ENCODE data around the gene HSPB1. TPM values are rescaled to one million over a fixed set of nuclear protein-coding genes. Genes with fewer than 3 reads are reported as not detected.

HSPB1 gene
- total RNA-seq, 4 donors from 2014 or later, result 880 to 2,548 (median 1,000) TPM

- Histone ChIP-seq H3K9me3 (no peaks in the 10 kb centered on the region), H3K4me1 (peaks cover 0 to 73% (median 7%) of the 10 kb centered on the region in 3 donors), H3K4me3 (no peak overlapping the region), H3K27ac (peak overlapping the region in 2 of 4 donors; percentile 28 to 43), H3K36me3 (peaks cover 0 to 39% of the 10 kb centered on the region in 2 donors), H3K27me3 (no peaks in the 10 kb centered on the region)
- ATAC-seq, result no peak
- 0 to 45% methylated on average over 1 to 4 of the region's 7 CpGs for WGBS, 2 donors (ENCODE audit: low coverage in 1 of 2)
- no peak for TF ChIP-seq POLR2AphosphoS5 (IDR thresholded peaks at IDR 0.05)
- no peak for TF ChIP-seq EP300 (IDR thresholded peaks at IDR 0.05)
- TF ChIP-seq CTCF (IDR thresholded peaks at IDR 0.05), result no peak
- no peak for TF ChIP-seq POLR2A (IDR thresholded peaks at IDR 0.05)
Measured at GRCh38 chr7:76327610-76328009, 25.1 kb downstream of the HSPB1 start.

- Histone ChIP-seq H3K4me1 (peaks cover 0 to 73% (median 10%) of the 10 kb centered on the region in 3 donors), H3K36me3 (peaks cover 0 to 39% of the 10 kb centered on the region in 2 donors), H3K9me3 (no peaks in the 10 kb centered on the region), H3K4me3 (no peak overlapping the region), H3K27ac (no peak overlapping the region), H3K27me3 (no peaks in the 10 kb centered on the region)
- no peak for ATAC-seq
- WGBS, 2 donors (ENCODE audit: low coverage in 1 of 2), result 72 to 82% methylated on average over 13 to 15 of the region's 15 CpGs
- no peak for TF ChIP-seq EP300 (IDR thresholded peaks at IDR 0.05)
- no peak for TF ChIP-seq POLR2A (IDR thresholded peaks at IDR 0.05)
- TF ChIP-seq POLR2AphosphoS5 (IDR thresholded peaks at IDR 0.05), result no peak
- TF ChIP-seq CTCF (IDR thresholded peaks at IDR 0.05), result no peak
Measured at GRCh38 chr7:76328389-76328788, 25.9 kb downstream of the HSPB1 start.

GRCh38 chr7:76329479-76329878 lies 27.0 kb downstream of the HSPB1 start:
- Histone ChIP-seq H3K4me1 (peaks cover 3 to 81% (median 16%) of the 10 kb centered on the region in 3 donors), H3K9me3 (no peaks in the 10 kb centered on the region), H3K36me3 (peaks cover 0 to 39% of the 10 kb centered on the region in 2 donors), H3K27me3 (no peaks in the 10 kb centered on the region), H3K27ac (no peak overlapping the region), H3K4me3 (no peak overlapping the region)
- 90% methylated on average over 12 of the region's 29 CpGs; no CpG with 5 or more reads in 1 of the 2 donors for WGBS, 2 donors (ENCODE audit: low coverage in 1 of 2)
- no peak for ATAC-seq
- TF ChIP-seq EP300 (IDR thresholded peaks at IDR 0.05) (no peak), POLR2AphosphoS5 (IDR thresholded peaks at IDR 0.05) (no peak), CTCF (IDR thresholded peaks at IDR 0.05) (no peak), POLR2A (IDR thresholded peaks at IDR 0.05) (no peak)

- H3K4me1 ChIP-seq, result peaks cover 3 to 83% (median 16%) of the 10 kb centered on the region in 3 donors
- no peak overlapping the region for H3K27ac ChIP-seq
- no peak for ATAC-seq
- H3K27me3 ChIP-seq, result no peaks in the 10 kb centered on the region
- H3K4me3 ChIP-seq, result no peak overlapping the region
- H3K9me3 ChIP-seq, result no peaks in the 10 kb centered on the region
- 27 to 56% methylated on average over 4 of the region's 4 CpGs for WGBS, 2 donors (ENCODE audit: low coverage in 1 of 2)
- H3K36me3 ChIP-seq, result peaks cover 0 to 36% of the 10 kb centered on the region in 2 donors
- TF ChIP-seq POLR2A (IDR thresholded peaks at IDR 0.05) (no peak), EP300 (IDR thresholded peaks at IDR 0.05) (no peak), POLR2AphosphoS5 (IDR thresholded peaks at IDR 0.05) (no peak), CTCF (IDR thresholded peaks at IDR 0.05) (no peak)
Measured at GRCh38 chr7:76330261-76330660, 27.8 kb downstream of the HSPB1 start.

- 74 to 100% methylated on average over 3 to 4 of the region's 5 CpGs for WGBS, 2 donors (ENCODE audit: low coverage in 1 of 2)
- Histone ChIP-seq H3K4me1 (peaks cover 3 to 87% (median 16%) of the 10 kb centered on the region in 3 donors), H3K36me3 (peaks cover 0 to 36% of the 10 kb centered on the region in 2 donors), H3K27me3 (no peaks in the 10 kb centered on the region), H3K27ac (no peak overlapping the region), H3K4me3 (no peak overlapping the region), H3K9me3 (no peaks in the 10 kb centered on the region)
- no peak for ATAC-seq
- no peak for TF ChIP-seq EP300 (IDR thresholded peaks at IDR 0.05)
- TF ChIP-seq POLR2A (IDR thresholded peaks at IDR 0.05), result no peak
- no peak for TF ChIP-seq CTCF (IDR thresholded peaks at IDR 0.05)
- no peak for TF ChIP-seq POLR2AphosphoS5 (IDR thresholded peaks at IDR 0.05)
Measured at GRCh38 chr7:76330673-76331072, 28.2 kb downstream of the HSPB1 start.
